NCI-H510A treated with DMSO at 0.1 percent for 48 hours (cell line): ENCODE results near the gene GTPBP8.
"Not testable (repeated sequence)": the region's sequence is repeated elsewhere in the genome, so short reads cannot be mapped to it uniquely, and the experiment has no call there.

Experiments used
- DNase-seq: peaks from one replicate; lab custom pipeline; 2025; lab: John Stamatoyannopoulos, UW

Gene GTPBP8

GRCh38 chr3:113000691-113001090, 9.9 kb downstream of the GTPBP8 start:
- DNase-seq, result no peak

- no peak for DNase-seq
Measured at GRCh38 chr3:113002037-113002436, 11.3 kb downstream of the GTPBP8 start.

GRCh38 chr3:113002679-113003078, 11.9 kb downstream of the GTPBP8 start:
- no peak for DNase-seq

GRCh38 chr3:113005611-113006010, 14.8 kb downstream of the GTPBP8 start:
- no peak for DNase-seq

- DNase-seq, result no peak
Measured at GRCh38 chr3:113006359-113007056, 15.7 kb downstream of the GTPBP8 start.

GRCh38 chr3:113008117-113008516, 17.3 kb downstream of the GTPBP8 start:
- DNase-seq, result no peak

- no peak for DNase-seq
Measured at GRCh38 chr3:113013593-113013992, 22.8 kb downstream of the GTPBP8 start.

GRCh38 chr3:113018536-113019181, 27.9 kb downstream of the GTPBP8 start:
- DNase-seq, result no peak

GRCh38 chr3:113019182-113020137, 28.7 kb downstream of the GTPBP8 start:
- peak; percentile 45 for DNase-seq

- DNase-seq, result no peak
Measured at GRCh38 chr3:113021471-113021870, 30.7 kb downstream of the GTPBP8 start.

- no peak for DNase-seq
Measured at GRCh38 chr3:113034011-113034410, 43.2 kb downstream of the GTPBP8 start.

- peak; percentile 50 for DNase-seq
Measured at GRCh38 chr3:113035387-113035982, 44.7 kb downstream of the GTPBP8 start.

- DNase-seq, result no peak
Measured at GRCh38 chr3:113038328-113038727, 47.5 kb downstream of the GTPBP8 start.

- DNase-seq, result no peak
Measured at GRCh38 chr3:113039546-113039945, 48.8 kb downstream of the GTPBP8 start.

- DNase-seq, result no peak
Measured at GRCh38 chr3:113040231-113040630, 49.4 kb downstream of the GTPBP8 start.

- DNase-seq, result no peak
Measured at GRCh38 chr3:113043686-113044085, 52.9 kb downstream of the GTPBP8 start.

GRCh38 chr3:113046186-113046965, 55.6 kb downstream of the GTPBP8 start:
- DNase-seq, result not testable (repeated sequence)

- peak; percentile 37 for DNase-seq
Measured at GRCh38 chr3:113051302-113051711, 60.5 kb downstream of the GTPBP8 start.
